ENCODE data around the gene WDR7.

The WDR7 gene

DNA sequence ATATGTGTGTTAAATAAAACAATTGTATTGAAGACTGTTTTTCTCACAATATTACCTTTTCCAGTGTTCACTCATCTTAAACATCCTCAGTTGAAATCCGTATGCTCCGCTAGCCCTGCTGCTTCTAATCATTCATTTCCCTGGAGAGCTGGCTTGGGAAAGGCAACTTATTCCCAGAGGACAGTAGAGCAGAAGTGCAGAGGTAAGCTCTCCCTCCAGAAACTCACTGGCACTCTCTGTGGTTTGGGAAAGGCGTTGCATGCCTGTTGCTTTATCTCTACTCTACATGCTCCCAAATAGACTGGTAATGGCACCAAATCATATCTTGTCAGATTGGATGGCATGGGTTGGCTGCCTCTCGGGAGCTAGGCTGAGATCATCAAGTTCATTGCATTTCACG, 378.6 kb downstream of the WDR7 start:
- Histone ChIP-seq H3K79me2 (ENCODE audit: insufficient read depth, low read depth) (no peaks in the 10 kb centered on the region), H3K4me1 (ENCODE audit: low read depth, poor library complexity, severe bottlenecking) (no peaks in the 10 kb centered on the region), H3K27ac (no peak overlapping the region), H4K20me1 (ENCODE audit: insufficient read depth) (no peaks in the 10 kb centered on the region), H3K4me3 (IDR thresholded peaks at IDR 0.05; ENCODE audit: insufficient read depth, low read depth, low read length) (no peak overlapping the region), H3K9ac (no peak overlapping the region), H3K4me2 (no peak overlapping the region), H3K27me3 (ENCODE audit: insufficient read depth, low read depth) (no peaks in the 10 kb centered on the region), H3K36me3 (ENCODE audit: insufficient read depth) (no peaks in the 10 kb centered on the region), H2AFZ (ENCODE audit: low read depth) (no peak overlapping the region)
- TF ChIP-seq, protein P1, sequence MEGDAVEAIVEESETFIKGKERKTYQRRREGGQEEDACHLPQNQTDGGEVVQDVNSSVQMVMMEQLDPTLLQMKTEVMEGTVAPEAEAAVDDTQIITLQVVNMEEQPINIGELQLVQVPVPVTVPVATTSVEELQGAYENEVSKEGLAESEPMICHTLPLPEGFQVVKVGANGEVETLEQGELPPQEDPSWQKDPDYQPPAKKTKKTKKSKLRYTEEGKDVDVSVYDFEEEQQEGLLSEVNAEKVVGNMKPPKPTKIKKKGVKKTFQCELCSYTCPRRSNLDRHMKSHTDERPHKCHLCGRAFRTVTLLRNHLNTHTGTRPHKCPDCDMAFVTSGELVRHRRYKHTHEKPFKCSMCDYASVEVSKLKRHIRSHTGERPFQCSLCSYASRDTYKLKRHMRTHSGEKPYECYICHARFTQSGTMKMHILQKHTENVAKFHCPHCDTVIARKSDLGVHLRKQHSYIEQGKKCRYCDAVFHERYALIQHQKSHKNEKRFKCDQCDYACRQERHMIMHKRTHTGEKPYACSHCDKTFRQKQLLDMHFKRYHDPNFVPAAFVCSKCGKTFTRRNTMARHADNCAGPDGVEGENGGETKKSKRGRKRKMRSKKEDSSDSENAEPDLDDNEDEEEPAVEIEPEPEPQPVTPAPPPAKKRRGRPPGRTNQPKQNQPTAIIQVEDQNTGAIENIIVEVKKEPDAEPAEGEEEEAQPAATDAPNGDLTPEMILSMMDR (conservative IDR thresholded peaks at IDR 0.05; ENCODE audit: low read depth, low read length) = no peak

DNA sequence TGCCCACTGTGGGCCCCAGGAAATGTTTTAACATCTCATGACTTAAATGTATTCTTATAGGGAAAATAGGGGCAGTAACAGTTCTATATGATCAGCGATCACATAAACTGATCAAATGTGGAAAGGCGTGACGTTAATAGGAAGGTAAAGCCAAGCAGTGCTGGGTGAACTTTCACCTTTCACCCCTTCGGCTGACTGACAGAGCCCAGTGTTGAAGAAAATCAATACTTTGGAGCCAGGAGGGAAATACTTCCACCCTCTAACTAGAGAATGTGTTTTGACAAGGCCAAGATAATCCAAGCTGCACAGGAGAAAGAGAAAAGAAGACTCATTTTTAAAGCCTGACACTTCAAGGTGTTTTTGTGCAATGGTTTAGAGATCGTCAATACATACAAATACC, 379.3 kb downstream of the WDR7 start:
- Histone ChIP-seq H3K4me1 (ENCODE audit: low read depth, poor library complexity, severe bottlenecking) (no peaks in the 10 kb centered on the region), H2AFZ (ENCODE audit: low read depth) (no peak overlapping the region), H3K27me3 (ENCODE audit: insufficient read depth, low read depth) (no peaks in the 10 kb centered on the region), H3K79me2 (ENCODE audit: insufficient read depth, low read depth) (no peaks in the 10 kb centered on the region), H3K9ac (no peak overlapping the region), H4K20me1 (ENCODE audit: insufficient read depth) (no peaks in the 10 kb centered on the region), H3K4me3 (IDR thresholded peaks at IDR 0.05; ENCODE audit: insufficient read depth, low read depth, low read length) (no peak overlapping the region), H3K4me2 (no peak overlapping the region), H3K27ac (no peak overlapping the region), H3K36me3 (ENCODE audit: insufficient read depth) (no peaks in the 10 kb centered on the region)
- TF ChIP-seq, protein P1 (conservative IDR thresholded peaks at IDR 0.05; ENCODE audit: low read depth, low read length) = no peak

DNA sequence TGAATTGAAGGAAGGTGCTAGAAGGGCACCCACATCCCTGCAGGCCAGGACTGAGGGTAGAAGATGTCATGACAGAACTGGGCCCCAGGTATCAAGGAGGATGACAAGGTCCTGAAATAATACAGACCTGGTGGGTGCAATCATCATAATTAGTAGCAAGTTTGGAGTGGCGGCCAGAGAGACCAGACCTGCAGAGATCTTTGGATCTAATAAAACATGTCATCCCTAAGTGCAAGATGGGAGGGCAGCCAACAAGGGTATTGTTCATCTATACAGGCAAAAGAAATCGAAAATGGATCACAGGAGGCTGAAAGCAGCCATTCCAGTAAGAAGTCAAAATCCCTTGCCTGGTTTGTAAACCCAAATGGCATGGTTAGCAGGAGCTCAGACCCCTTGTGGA, 384.4 kb downstream of the WDR7 start:
- Histone ChIP-seq H2AFZ (ENCODE audit: low read depth) (no peak overlapping the region), H3K27ac (no peak overlapping the region), H4K20me1 (ENCODE audit: insufficient read depth) (no peaks in the 10 kb centered on the region), H3K27me3 (ENCODE audit: insufficient read depth, low read depth) (no peaks in the 10 kb centered on the region), H3K9ac (no peak overlapping the region), H3K36me3 (ENCODE audit: insufficient read depth) (no peaks in the 10 kb centered on the region), H3K4me2 (no peak overlapping the region), H3K4me1 (ENCODE audit: low read depth, poor library complexity, severe bottlenecking) (no peaks in the 10 kb centered on the region), H3K79me2 (ENCODE audit: insufficient read depth, low read depth) (no peaks in the 10 kb centered on the region), H3K4me3 (IDR thresholded peaks at IDR 0.05; ENCODE audit: insufficient read depth, low read depth, low read length) (no peak overlapping the region)
- TF ChIP-seq, protein P1 (conservative IDR thresholded peaks at IDR 0.05; ENCODE audit: low read depth, low read length) = no peak

DNA sequence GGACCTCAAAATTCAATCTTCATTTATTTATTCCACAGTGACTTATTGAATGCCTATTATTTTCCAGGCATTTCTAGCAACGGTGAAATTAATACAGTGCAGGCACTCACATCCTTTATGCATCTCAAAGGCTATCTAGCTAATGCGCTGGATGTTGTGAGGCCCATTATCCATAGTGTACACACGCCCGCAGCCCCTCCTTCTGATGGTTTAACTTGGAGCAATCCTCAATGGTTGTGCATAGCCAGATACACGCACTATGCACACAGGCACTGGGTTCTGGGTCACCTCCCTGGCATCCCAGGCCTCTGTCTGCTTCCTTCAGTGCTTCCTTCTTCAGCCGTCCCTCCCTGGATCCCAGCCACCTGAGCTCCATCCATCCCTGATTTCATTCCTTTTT, 387.2 kb downstream of the WDR7 start:
- TF ChIP-seq, protein P1 (conservative IDR thresholded peaks at IDR 0.05; ENCODE audit: low read depth, low read length) = no peak
- H3K9ac ChIP-seq = no peak overlapping the region
- no peak overlapping the region for H3K27ac ChIP-seq
- H3K36me3 ChIP-seq (ENCODE audit: insufficient read depth) = no peaks in the 10 kb centered on the region
- no peak overlapping the region for H3K4me2 ChIP-seq
- H2AFZ ChIP-seq (ENCODE audit: low read depth) = no peak overlapping the region
- H3K4me1 ChIP-seq (ENCODE audit: low read depth, poor library complexity, severe bottlenecking) = no peaks in the 10 kb centered on the region
- H3K79me2 ChIP-seq (ENCODE audit: insufficient read depth, low read depth) = no peaks in the 10 kb centered on the region
- no peak overlapping the region for H3K4me3 ChIP-seq (IDR thresholded peaks at IDR 0.05; ENCODE audit: insufficient read depth, low read depth, low read length)
- H3K27me3 ChIP-seq (ENCODE audit: insufficient read depth, low read depth) = no peaks in the 10 kb centered on the region
- no peaks in the 10 kb centered on the region for H4K20me1 ChIP-seq (ENCODE audit: insufficient read depth)

DNA sequence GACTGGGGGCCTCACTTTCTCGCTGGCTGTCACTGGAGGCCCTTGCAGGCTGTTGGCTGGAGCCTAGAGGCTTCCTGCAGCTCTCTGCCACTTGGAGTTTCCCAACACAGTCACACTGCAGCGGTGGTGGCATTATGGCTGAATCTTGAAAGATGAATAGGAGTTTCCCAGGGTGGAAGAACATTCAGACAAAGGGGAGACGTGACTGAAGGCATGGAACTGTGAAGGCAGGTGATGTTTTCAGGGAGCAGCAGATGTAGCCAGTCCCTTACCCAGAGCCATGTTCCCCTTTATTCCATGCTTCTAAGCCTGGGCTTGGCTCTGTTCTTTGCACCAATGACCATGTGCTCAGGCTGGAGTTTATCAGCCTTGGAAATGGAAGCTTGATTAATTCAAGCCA, 389.0 kb downstream of the WDR7 start:
- Histone ChIP-seq H3K27me3 (ENCODE audit: insufficient read depth, low read depth) (no peaks in the 10 kb centered on the region), H3K27ac (no peak overlapping the region), H3K9ac (no peak overlapping the region), H4K20me1 (ENCODE audit: insufficient read depth) (no peaks in the 10 kb centered on the region), H3K4me2 (no peak overlapping the region), H2AFZ (ENCODE audit: low read depth) (no peak overlapping the region), H3K36me3 (ENCODE audit: insufficient read depth) (no peaks in the 10 kb centered on the region), H3K4me3 (IDR thresholded peaks at IDR 0.05; ENCODE audit: insufficient read depth, low read depth, low read length) (no peak overlapping the region), H3K79me2 (ENCODE audit: insufficient read depth, low read depth) (no peaks in the 10 kb centered on the region), H3K4me1 (ENCODE audit: low read depth, poor library complexity, severe bottlenecking) (no peaks in the 10 kb centered on the region)
- TF ChIP-seq, protein P1 (conservative IDR thresholded peaks at IDR 0.05; ENCODE audit: low read depth, low read length) = no peak
